ENCODE results near the gene MYRF.
A peak's percentile ranks its signal among the peaks of the same experiment; 100 is the strongest.

Gene MYRF

DNA sequence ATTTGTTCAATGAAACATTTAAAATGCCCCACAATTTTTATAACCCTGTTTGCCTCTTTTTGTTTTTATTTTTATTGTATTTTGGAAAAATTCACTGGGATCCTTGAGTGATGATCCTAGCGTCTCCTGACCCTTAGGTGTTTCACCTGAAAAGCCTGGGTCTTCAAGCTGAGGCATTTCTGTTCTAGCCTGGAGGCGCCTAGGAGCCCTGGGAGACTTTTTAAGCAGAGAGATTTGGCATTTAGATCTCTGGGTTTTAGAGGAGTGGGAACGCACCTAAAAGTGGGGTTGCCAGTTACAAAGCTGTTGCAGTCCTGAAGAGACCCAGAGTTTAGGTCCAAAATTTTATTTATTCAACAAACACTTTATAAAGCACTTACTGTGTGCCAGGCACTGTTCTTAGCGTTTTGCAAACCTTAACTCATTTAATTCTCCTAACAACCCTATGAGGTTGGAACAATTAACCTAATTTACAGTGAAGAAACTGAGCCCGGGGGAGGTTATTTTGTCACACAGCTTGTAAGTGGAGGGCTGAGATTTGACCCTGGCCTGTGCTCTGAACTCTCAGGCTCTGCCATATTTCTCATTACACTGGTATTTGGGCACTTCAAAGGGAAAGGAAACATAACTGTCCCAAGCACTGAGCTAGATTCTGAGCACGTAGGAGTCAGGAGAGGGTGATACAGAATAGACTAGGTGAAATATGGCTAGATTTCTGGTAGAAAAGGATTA is 65.2 kb downstream of the MYRF start:
- Histone ChIP-seq H3K9me3 (ENCODE audit: low read depth, low read length) (no peaks in the 10 kb centered on the region), H3K9ac (ENCODE audit: insufficient read length) (peak overlapping the region; percentile 83), H3K4me3 (peak overlapping the region; percentile 95), H3K27ac (peak overlapping the region; percentile 94), H3K36me3 (ENCODE audit: insufficient read depth, low read length) (peaks cover 21% of the 10 kb centered on the region)
- no peak for DNase-seq (ENCODE audit: low read depth, low spot score)
- no peak for TF ChIP-seq FOXP2 (optimal IDR thresholded peaks at IDR 0.05; ENCODE audit: control extremely low read depth, extremely low read length, insufficient read depth)
- no peak for TF ChIP-seq POLR2AphosphoS5 (IDR thresholded peaks at IDR 0.05; ENCODE audit: borderline replicate concordance, low read depth, low read length)
- TF ChIP-seq EZH2 (IDR thresholded peaks at IDR 0.05) = no peak

- DNase-seq (ENCODE audit: low read depth, low spot score) = no peak
- H3K4me3 ChIP-seq = no peak overlapping the region
- H3K27ac ChIP-seq = no peak overlapping the region
- TF ChIP-seq EZH2 (IDR thresholded peaks at IDR 0.05) = no peak
- no peak for TF ChIP-seq FOXP2 (optimal IDR thresholded peaks at IDR 0.05; ENCODE audit: control extremely low read depth, extremely low read length, insufficient read depth)
- no peak for TF ChIP-seq POLR2AphosphoS5 (IDR thresholded peaks at IDR 0.05; ENCODE audit: borderline replicate concordance, low read depth, low read length)
- no peaks in the 10 kb centered on the region for H3K9me3 ChIP-seq (ENCODE audit: low read depth, low read length)
- no peak overlapping the region for H3K9ac ChIP-seq (ENCODE audit: insufficient read length)
- no peaks in the 10 kb centered on the region for H3K36me3 ChIP-seq (ENCODE audit: insufficient read depth, low read length)
Measured at GRCh38 chr11:61820174-61820573, 67.7 kb downstream of the MYRF start.

DNA sequence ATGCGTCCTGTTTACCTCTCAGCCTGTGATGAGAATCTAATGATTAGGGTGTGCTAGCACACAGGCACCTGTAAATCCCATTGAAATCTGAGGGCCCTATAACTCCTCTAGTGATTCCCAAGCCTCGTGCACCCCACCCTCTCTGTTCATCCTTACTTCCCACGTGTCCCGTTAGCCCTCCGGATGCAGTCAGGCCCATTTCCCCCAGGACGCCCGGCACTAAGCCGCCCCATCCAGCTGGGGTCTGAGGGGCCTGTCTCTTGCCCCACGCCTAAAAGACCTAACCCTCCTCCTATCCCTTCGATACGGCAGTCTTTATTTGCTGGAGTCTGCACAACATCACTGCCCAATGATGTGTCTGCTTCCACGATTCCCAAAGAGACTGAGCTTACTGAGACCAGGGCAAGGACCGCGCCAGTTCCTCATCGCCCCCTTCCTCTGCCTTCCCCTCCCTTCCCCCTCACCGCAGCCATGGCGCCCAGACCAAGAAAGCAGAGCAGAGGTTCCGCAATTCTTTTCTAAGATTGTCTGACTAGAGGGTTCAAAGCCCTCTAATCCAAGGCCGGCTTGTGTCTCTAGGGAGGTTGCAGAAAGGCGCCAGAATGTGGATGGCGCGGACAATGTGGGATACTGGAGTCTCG is 74.6 kb downstream of the MYRF start:
- H3K36me3 ChIP-seq (ENCODE audit: insufficient read depth, low read length) = peaks cover 15% of the 10 kb centered on the region; the same call in 1 of the 2 replicates
- peak overlapping the region; percentile 85 for H3K9ac ChIP-seq (ENCODE audit: insufficient read length)
- TF ChIP-seq EZH2 (IDR thresholded peaks at IDR 0.05) (no peak), POLR2AphosphoS5 (IDR thresholded peaks at IDR 0.05; ENCODE audit: borderline replicate concordance, low read depth, low read length) (no peak), FOXP2 (optimal IDR thresholded peaks at IDR 0.05; ENCODE audit: control extremely low read depth, extremely low read length, insufficient read depth) (no peak)
- peak overlapping the region; percentile 99 for H3K27ac ChIP-seq
- no peaks in the 10 kb centered on the region for H3K9me3 ChIP-seq (ENCODE audit: low read depth, low read length)
- DNase-seq (ENCODE audit: low read depth, low spot score) = no peak
- H3K4me3 ChIP-seq = peak overlapping the region; percentile 86; the same call in 1 of the 2 replicates

- peak; percentile 97 for TF ChIP-seq POLR2AphosphoS5 (IDR thresholded peaks at IDR 0.05; ENCODE audit: borderline replicate concordance, low read depth, low read length)
- TF ChIP-seq FOXP2 (optimal IDR thresholded peaks at IDR 0.05; ENCODE audit: control extremely low read depth, extremely low read length, insufficient read depth) = peak; percentile 80
- TF ChIP-seq EZH2 (IDR thresholded peaks at IDR 0.05) = no peak
- H3K4me3 ChIP-seq = peak within 1 kb of the TSS; percentile 86
- H3K9ac ChIP-seq (ENCODE audit: insufficient read length) = peak within 1 kb of the TSS; percentile 85
- H3K36me3 ChIP-seq (ENCODE audit: insufficient read depth, low read length) = peaks cover 15% of the 10 kb centered on the region; the same call in 1 of the 2 replicates
- H3K9me3 ChIP-seq (ENCODE audit: low read depth, low read length) = no peaks in the 10 kb centered on the region
- H3K27ac ChIP-seq = peak within 1 kb of the TSS; percentile 99
- DNase-seq (ENCODE audit: low read depth, low spot score) = no peak
Measured at GRCh38 chr11:61827571-61828378, 75.3 kb downstream of the MYRF start, which contains the start of gene FADS2. Gene FADS2 (plus strand): TSS chr11:61828300. CDS start chr11:61828391, 91 bp downstream.

- Histone ChIP-seq H3K27ac (peak overlapping the region; percentile 99), H3K36me3 (ENCODE audit: insufficient read depth, low read length) (peaks cover 15% of the 10 kb centered on the region; the same call in 1 of the 2 replicates), H3K9me3 (ENCODE audit: low read depth, low read length) (no peaks in the 10 kb centered on the region), H3K4me3 (peak overlapping the region; percentile 86), H3K9ac (ENCODE audit: insufficient read length) (peak overlapping the region; percentile 85)
- TF ChIP-seq FOXP2 (optimal IDR thresholded peaks at IDR 0.05; ENCODE audit: control extremely low read depth, extremely low read length, insufficient read depth) (no peak), POLR2AphosphoS5 (IDR thresholded peaks at IDR 0.05; ENCODE audit: borderline replicate concordance, low read depth, low read length) (no peak), EZH2 (IDR thresholded peaks at IDR 0.05) (no peak)
- no peak for DNase-seq (ENCODE audit: low read depth, low spot score)
Measured at GRCh38 chr11:61828379-61828628, 75.9 kb downstream of the MYRF start.

DNA sequence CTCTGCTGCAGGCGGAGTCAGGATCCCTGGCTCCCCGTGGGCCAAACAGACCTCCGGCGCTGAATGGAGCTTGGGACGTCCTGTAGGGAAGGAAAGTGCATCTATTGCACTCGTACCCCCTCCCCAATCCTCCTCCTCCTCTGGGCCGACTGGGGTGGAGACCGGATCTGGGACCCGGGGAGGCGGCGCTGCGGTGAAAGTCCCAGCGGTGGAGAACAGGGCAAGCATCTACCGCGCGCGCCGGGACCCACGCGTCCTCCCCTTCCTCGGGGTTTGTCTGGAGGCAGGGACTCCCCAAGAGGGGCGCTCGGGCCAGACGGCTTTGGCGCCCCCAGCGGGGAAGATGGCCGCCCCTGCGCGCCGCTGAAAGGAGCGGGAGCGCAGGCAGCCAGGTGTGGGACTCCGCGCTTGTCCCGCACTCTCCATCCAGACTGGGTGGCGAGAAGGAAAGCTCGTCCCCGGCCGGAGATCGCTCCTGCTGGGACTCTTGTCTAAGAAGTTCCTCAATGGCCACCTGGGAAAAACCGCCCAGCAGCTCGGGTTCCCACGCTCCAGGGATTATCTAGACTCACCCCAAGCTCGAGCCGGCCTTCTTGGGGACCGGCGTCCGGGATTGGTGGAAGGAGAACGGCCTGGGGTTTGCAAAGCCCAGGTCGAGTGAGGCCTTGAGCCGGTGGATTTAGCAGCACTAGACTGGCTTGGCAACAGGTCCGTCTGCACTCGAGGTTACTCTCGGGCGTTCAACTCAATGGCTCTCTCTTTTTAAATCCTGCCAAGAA is 76.4 kb downstream of the MYRF start:
- Histone ChIP-seq H3K9ac (ENCODE audit: insufficient read length) (peak overlapping the region; percentile 85), H3K27ac (peak overlapping the region; percentile 99), H3K9me3 (ENCODE audit: low read depth, low read length) (no peaks in the 10 kb centered on the region), H3K36me3 (ENCODE audit: insufficient read depth, low read length) (peaks cover 19% of the 10 kb centered on the region), H3K4me3 (peak overlapping the region; percentile 86)
- TF ChIP-seq POLR2AphosphoS5 (IDR thresholded peaks at IDR 0.05; ENCODE audit: borderline replicate concordance, low read depth, low read length) = no peak; the same call in 1 of the 2 replicates
- TF ChIP-seq EZH2 (IDR thresholded peaks at IDR 0.05) = no peak
- no peak for TF ChIP-seq FOXP2 (optimal IDR thresholded peaks at IDR 0.05; ENCODE audit: control extremely low read depth, extremely low read length, insufficient read depth)
- no peak for DNase-seq (ENCODE audit: low read depth, low spot score)

- H3K9me3 ChIP-seq (ENCODE audit: low read depth, low read length) = no peaks in the 10 kb centered on the region
- H3K9ac ChIP-seq (ENCODE audit: insufficient read length) = peak overlapping the region; percentile 85
- H3K27ac ChIP-seq = peak overlapping the region; percentile 99
- peaks cover 21% of the 10 kb centered on the region for H3K36me3 ChIP-seq (ENCODE audit: insufficient read depth, low read length)
- peak overlapping the region; percentile 86 for H3K4me3 ChIP-seq
- TF ChIP-seq FOXP2 (optimal IDR thresholded peaks at IDR 0.05; ENCODE audit: control extremely low read depth, extremely low read length, insufficient read depth) = no peak
- no peak; the same call in 1 of the 2 replicates for TF ChIP-seq POLR2AphosphoS5 (IDR thresholded peaks at IDR 0.05; ENCODE audit: borderline replicate concordance, low read depth, low read length)
- TF ChIP-seq EZH2 (IDR thresholded peaks at IDR 0.05) = no peak
- no peak for DNase-seq (ENCODE audit: low read depth, low spot score)
Measured at GRCh38 chr11:61829806-61830205, 77.4 kb downstream of the MYRF start.

All from SK-N-MC (cell line).